ENCODE data around the gene SNRNP200.

The SNRNP200 gene

GRCh38 chr2:96251721-96252292 lies 53.5 kb downstream of the SNRNP200 start:
- no peak for DNase-seq (ENCODE audit: low spot score)

GRCh38 chr2:96250188-96250587 lies 55.2 kb downstream of the SNRNP200 start:
- no peak for DNase-seq (ENCODE audit: low spot score)

GRCh38 chr2:96249654-96250053 lies 55.7 kb downstream of the SNRNP200 start:
- no peak for DNase-seq (ENCODE audit: low spot score)

- no peak for DNase-seq (ENCODE audit: low spot score)
Measured at GRCh38 chr2:96248624-96249023, 56.7 kb downstream of the SNRNP200 start.

GRCh38 chr2:96247896-96248295 lies 57.5 kb downstream of the SNRNP200 start:
- no peak for DNase-seq (ENCODE audit: low spot score)

- no peak for DNase-seq (ENCODE audit: low spot score)
Measured at GRCh38 chr2:96247009-96247408, 58.3 kb downstream of the SNRNP200 start.

GRCh38 chr2:96245609-96246390 lies 59.5 kb downstream of the SNRNP200 start:
- DNase-seq (ENCODE audit: low spot score), result peak; percentile 27

- no peak for DNase-seq (ENCODE audit: low spot score)
Measured at GRCh38 chr2:96243843-96244242, 61.5 kb downstream of the SNRNP200 start.

GRCh38 chr2:96241900-96242611 lies 63.3 kb downstream of the SNRNP200 start:
- peak; percentile 91 for DNase-seq (ENCODE audit: low spot score)

GRCh38 chr2:96241227-96241626 lies 64.1 kb downstream of the SNRNP200 start:
- DNase-seq (ENCODE audit: low spot score), result no peak

GRCh38 chr2:96240341-96241038 lies 64.9 kb downstream of the SNRNP200 start:
- DNase-seq (ENCODE audit: low spot score), result no peak

- no peak for DNase-seq (ENCODE audit: low spot score)
Measured at GRCh38 chr2:96239745-96240264, 65.5 kb downstream of the SNRNP200 start.

GRCh38 chr2:96239091-96239490 lies 66.3 kb downstream of the SNRNP200 start:
- DNase-seq (ENCODE audit: low spot score), result no peak

- DNase-seq (ENCODE audit: low spot score), result no peak
Measured at GRCh38 chr2:96238266-96238665, 67.1 kb downstream of the SNRNP200 start.

GRCh38 chr2:96236882-96237281 lies 68.5 kb downstream of the SNRNP200 start:
- no peak for DNase-seq (ENCODE audit: low spot score)

- no peak for DNase-seq (ENCODE audit: low spot score)
Measured at GRCh38 chr2:96233880-96234316, 71.4 kb downstream of the SNRNP200 start.

- DNase-seq (ENCODE audit: low spot score), result no peak
Measured at GRCh38 chr2:96233436-96233835, 71.9 kb downstream of the SNRNP200 start.

- DNase-seq (ENCODE audit: low spot score), result no peak
Measured at GRCh38 chr2:96231316-96231715, 74.0 kb downstream of the SNRNP200 start.

- no peak for DNase-seq (ENCODE audit: low spot score)
Measured at GRCh38 chr2:96225016-96225533, 80.3 kb downstream of the SNRNP200 start.

Measured in activated CD4-positive, alpha-beta T cell treated with anti-CD3 and anti-CD28 coated beads, Interleukin-2, Interleukin-4, amounts not matched to agents 100 ng/mL and 50 ng/mL, durations not matched to agents 16 hours and 8 hours (primary cell).